T-helper 1 cell (primary cell): Measurements from ENCODE around the gene SLC7A6OS.

Source experiments
- DNase-seq, 5 donors: peaks; one replicate each; pipeline ENCODE4 v3.0.0-alpha.2; 2012 to 2020

The SLC7A6OS gene

GRCh38 chr16:68275611-68276191 is 35.0 kb downstream of the SLC7A6OS start:
- DNase-seq: peak in 3 of 5 donors; percentile 41 to 63 (median 45)

DNA sequence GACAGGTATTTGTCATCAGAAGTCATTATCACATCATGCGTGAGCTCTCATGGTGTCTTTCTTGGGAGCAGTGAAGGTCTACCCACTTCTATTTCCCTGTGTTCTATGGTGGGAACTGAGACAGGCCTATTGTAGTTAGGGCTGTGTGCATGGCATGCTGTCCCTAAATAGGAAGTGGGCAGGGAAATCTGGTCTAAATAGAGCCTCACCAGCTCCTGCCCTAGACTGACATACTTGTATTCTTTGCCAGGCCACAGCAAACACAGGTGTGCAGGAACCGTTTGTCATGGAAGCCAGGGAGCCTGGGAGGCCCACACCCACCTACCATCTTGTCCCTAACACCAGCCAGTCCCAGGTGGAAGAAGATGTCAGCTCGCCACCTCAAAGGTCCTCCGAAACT is 36.3 kb downstream of the SLC7A6OS start:
- DNase-seq: no peak

- no peak for DNase-seq
Observed at GRCh38 chr16:68273896-68274295, 36.9 kb downstream of the SLC7A6OS start.

GRCh38 chr16:68273459-68273858 is 37.3 kb downstream of the SLC7A6OS start:
- DNase-seq: no peak

DNA sequence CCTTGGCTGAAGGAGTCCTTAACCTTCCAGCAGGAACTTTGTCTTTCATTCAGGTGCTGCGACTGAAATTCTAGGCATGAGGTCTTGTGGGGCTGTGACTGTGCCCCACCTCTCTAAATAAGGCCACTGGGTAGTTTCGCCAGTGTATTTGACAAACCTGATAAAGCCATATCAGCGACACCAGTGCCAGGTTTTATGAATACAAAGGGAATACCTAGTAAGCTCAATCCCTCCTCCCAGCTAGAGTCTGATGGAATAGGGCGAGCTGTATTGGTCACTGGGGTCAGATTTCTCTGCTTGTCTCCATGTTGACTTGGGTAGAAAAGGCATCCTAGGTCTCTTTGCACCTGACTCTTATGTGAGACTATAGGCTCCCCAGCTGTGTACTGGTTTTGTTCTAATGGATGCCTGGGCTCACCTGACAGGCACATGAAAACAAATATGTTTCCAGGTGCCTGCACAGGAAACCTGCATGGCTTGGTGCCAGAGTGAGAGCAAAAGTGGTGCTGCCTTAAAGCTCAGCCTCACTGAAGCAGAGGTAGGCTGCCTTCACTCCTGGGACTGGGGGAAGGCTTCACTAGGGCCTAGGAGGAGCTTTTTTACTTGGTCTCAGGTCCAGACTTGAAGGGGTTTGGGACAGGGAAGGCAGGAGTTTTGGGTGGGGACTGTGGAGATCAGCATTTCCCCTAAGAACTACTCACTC is 38.1 kb downstream of the SLC7A6OS start:
- DNase-seq: peak in 3 of 5 donors; percentile 49 to 67 (median 67)

DNA sequence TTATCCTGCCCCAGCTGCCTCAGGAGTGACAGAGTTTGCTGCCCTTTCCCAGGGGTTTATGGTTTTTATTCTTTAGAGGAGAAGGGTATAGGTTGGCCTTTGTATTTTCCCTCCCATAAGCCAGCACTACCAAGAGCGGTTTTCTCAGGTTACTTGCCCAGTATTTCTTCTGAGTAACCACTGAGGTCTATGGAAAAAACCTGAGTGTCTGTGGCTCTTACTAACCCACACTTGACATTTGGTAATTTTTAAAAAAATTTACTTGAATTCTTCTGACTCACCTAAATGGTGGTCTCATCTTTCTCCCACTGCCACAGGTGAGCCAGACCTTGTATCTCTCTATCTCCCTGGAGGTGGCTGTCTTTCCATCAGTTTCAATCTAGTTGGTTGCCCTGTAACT is 40.4 kb downstream of the SLC7A6OS start:
- DNase-seq: no peak

GRCh38 chr16:68269793-68270192 is 41.0 kb downstream of the SLC7A6OS start:
- no peak for DNase-seq

- DNase-seq: no peak
Observed at GRCh38 chr16:68267612-68268405, 42.9 kb downstream of the SLC7A6OS start.

DNA sequence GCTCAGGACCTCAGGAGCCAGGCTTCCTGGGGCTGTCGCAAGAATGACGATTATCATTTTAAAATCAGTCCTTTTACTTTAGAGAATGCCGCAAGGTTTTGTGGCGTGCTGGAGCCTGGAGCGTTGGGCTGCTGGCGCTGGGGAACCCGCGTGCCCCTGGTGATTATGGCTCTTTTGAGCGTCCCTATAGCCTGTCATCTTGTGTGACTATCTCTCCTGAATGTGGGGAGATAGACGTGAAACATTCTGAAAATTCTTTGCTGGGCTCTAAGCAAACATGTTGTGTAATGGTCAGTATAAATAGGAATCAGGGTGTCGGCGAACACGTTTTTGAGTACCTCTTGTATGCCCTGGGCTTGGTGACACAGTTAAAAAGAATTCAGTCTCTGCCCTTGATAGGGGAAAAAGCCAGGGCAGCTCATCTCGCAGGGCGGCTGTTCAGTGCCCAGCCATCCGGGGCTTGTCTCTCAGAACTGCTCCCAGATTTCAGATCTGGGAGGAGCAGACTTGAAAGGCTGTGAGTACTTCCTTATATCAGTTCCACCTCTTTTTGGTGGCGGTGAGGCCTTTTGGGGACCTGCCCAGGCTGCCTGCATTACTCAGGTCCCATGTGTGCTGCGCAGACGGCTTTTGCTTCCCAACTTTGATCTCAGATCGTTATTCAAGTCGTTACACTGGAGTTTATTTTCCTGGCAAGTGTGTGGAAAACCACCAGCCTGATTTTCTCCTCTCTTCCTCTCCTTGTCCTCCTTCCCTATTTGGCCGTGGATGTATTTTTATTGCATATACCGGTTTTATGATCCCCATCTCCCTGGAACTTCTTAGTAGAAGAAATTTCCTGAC is 45.4 kb downstream of the SLC7A6OS start:
- DNase-seq: peak; percentile 26 to 54 (median 47)

GRCh38 chr16:68264128-68265077 is 46.3 kb downstream of the SLC7A6OS start, which contains the start of gene SLC7A6:
Gene SLC7A6 (plus strand): TSS chr16:68264526. CDS start chr16:68274727, 10,201 bp downstream.
- DNase-seq: peak; percentile 70 to 88 (median 77)

GRCh38 chr16:68263559-68264127 is 47.1 kb downstream of the SLC7A6OS start:
- DNase-seq: no peak

DNA sequence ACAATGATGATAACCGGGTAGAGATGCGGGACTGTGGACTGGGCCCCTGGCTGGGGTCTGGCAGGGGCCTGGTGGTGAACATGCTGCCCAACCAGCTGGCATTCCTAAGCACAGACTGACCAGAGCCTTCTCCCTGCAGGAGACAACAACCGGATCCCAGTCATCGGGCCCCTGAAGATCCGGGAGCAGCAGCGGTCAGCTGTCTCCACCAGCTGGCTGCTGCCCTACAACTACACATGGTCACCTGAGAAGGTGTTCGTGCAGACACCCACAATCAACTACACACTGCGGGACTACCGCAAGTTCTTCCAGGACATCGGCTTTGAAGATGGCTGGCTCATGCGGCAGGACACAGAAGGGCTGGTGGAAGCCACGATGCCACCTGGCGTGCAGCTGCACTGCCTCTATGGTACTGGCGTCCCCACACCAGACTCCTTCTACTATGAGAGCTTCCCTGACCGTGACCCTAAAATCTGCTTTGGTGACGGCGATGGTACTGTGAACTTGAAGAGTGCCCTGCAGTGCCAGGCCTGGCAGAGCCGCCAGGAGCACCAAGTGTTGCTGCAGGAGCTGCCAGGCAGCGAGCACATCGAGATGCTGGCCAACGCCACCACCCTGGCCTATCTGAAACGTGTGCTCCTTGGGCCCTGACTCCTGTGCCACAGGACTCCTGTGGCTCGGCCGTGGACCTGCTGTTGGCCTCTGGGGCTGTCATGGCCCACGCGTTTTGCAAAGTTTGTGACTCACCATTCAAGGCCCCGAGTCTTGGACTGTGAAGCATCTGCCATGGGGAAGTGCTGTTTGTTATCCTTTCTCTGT is 51.5 kb downstream of the SLC7A6OS start:
- DNase-seq: no peak

- no peak for DNase-seq
Observed at GRCh38 chr16:68257906-68258800, 52.6 kb downstream of the SLC7A6OS start.

- DNase-seq: no peak
Observed at GRCh38 chr16:68257251-68257905, 53.4 kb downstream of the SLC7A6OS start.

GRCh38 chr16:68255712-68256111 is 55.0 kb downstream of the SLC7A6OS start:
- DNase-seq: no peak

- DNase-seq: no peak
Observed at GRCh38 chr16:68253721-68254120, 57.0 kb downstream of the SLC7A6OS start.

DNA sequence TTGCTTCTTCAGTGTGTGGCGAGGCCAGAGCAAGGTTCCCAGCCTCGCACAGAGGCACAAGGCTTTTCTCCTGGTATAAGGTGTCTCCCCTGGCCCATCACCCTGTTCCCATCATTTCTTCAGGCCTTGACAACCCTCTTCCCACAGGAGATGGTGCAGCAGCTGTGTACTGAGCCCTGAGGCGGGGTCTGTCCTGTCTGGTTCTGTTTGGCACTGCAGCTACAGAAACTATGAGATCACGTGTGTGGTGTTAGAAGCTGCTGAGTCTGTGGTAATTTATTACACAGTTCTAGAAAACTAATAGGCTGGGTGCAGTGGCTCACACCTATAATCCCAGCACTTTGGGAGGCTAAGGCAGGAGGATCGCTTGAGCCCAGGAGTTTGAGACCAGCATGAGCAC is 58.4 kb downstream of the SLC7A6OS start:
- no peak for DNase-seq

GRCh38 chr16:68251832-68252231 is 58.9 kb downstream of the SLC7A6OS start:
- no peak for DNase-seq

DNA sequence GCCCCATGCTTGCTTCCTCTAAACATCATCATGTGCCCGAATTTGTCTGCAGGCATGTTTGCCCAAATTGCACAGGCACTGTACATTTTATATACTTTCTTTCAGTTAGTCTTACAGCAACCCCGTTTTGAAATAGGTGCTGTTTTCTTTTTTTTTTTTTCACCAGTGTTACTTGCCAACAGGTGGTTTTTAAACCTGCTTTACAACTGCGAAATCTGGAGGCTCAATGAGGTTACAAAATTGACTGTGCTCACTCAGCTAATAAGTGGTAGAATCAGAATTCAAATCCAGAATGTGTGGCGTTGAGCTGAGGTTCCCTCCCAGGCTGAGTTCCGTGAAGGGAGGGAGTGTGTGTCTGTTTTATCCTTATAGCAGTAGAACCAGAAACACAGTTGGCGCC is 59.8 kb downstream of the SLC7A6OS start:
- DNase-seq: no peak
